Measurements from ENCODE around the gene ANGPT4.

Gene ANGPT4

DNA sequence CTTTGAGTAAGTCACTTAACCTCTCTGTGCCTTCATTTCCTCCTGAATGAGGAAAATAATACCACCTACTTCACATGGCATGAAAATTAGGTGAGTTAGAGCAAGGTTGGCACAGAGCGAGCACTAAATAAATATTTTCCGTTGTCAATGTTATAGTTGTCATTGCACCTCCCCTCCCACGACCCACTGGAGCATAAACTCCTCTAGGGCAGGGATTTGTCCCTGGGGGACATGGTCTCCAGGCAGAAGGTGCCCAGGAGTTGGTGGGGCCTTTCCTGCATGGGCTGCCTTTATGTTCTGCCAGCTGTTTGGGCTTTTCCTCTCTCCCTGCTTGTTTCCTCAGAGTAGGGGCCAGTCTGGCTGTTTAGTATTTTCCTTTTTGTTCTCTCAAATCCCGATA is 1.3 kb upstream of the ANGPT4 start:
- TF ChIP-seq, protein P1, sequence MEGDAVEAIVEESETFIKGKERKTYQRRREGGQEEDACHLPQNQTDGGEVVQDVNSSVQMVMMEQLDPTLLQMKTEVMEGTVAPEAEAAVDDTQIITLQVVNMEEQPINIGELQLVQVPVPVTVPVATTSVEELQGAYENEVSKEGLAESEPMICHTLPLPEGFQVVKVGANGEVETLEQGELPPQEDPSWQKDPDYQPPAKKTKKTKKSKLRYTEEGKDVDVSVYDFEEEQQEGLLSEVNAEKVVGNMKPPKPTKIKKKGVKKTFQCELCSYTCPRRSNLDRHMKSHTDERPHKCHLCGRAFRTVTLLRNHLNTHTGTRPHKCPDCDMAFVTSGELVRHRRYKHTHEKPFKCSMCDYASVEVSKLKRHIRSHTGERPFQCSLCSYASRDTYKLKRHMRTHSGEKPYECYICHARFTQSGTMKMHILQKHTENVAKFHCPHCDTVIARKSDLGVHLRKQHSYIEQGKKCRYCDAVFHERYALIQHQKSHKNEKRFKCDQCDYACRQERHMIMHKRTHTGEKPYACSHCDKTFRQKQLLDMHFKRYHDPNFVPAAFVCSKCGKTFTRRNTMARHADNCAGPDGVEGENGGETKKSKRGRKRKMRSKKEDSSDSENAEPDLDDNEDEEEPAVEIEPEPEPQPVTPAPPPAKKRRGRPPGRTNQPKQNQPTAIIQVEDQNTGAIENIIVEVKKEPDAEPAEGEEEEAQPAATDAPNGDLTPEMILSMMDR (IDR thresholded peaks at IDR 0.05; ENCODE audit: insufficient read depth, low read depth, low read length, missing control alignments), result no peak
- H3K4me3 ChIP-seq (ENCODE audit: low read length), result no peak overlapping the region
- DNase-seq (ENCODE audit: low read depth), result no peak

DNA sequence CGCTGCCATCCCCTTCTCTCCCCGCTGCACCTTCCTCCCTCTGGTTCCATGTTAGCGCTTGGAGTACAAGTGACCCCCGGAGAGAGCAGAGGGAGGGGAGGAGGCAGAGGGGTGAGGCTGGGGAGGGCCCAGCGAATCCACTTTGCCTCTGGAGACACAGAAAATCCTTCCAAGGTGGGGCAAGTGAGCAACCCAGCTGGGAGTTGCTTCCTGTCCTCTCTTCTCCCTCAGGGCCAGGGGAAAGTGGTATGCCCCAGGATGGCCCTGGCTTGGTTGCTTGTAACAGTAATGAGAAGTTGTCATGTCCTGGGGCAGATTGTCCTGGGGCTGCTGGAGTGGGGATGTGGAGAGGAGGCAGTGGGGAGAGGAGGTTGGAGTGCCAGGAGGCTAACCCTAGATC is 691 bp upstream of the ANGPT4 start:
- TF ChIP-seq, protein P1 (IDR thresholded peaks at IDR 0.05; ENCODE audit: insufficient read depth, low read depth, low read length, missing control alignments), result no peak
- no peak overlapping the region for H3K4me3 ChIP-seq (ENCODE audit: low read length)
- DNase-seq (ENCODE audit: low read depth), result no peak

DNA sequence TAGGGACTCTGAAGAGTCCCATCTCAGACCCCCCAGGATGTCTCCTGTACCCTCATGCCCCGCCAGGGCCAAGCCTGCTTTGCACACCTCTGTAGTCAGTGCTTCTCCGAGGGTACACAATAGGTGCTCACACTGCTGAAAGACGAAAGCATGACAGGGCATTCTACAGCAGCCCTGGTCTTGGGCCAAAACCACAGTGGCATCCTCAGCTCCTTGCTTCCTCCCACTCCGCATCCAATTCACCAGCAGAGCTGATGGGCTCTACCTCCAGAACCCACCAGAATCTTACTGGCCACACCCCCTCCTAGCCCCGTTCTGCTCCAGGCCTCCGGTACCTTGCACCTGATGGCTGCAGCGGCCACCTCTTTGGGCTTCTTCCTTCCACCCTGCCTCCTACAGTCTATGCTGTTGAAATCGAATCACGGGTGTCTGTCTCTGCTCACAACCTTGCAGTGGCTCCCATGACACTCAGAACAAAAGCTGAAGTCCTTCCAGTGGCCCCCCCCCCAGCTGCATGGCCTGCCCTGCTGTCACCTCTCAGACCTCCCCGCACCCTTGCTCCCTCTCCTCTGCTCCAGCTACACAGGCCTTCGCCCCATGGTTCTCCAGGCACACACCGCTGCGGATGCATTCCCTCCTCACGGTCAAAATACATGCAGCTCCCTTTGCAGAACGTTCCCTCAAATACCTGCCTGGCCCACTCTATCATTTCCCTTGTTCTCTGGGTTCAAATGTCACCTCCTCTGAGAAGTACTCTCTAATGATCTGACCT is 1.2 kb downstream of the ANGPT4 start:
- no peak for DNase-seq (ENCODE audit: low read depth)
- no peak overlapping the region for H3K4me3 ChIP-seq (ENCODE audit: low read length)
- TF ChIP-seq, protein P1 (IDR thresholded peaks at IDR 0.05; ENCODE audit: insufficient read depth, low read depth, low read length, missing control alignments), result no peak

DNA sequence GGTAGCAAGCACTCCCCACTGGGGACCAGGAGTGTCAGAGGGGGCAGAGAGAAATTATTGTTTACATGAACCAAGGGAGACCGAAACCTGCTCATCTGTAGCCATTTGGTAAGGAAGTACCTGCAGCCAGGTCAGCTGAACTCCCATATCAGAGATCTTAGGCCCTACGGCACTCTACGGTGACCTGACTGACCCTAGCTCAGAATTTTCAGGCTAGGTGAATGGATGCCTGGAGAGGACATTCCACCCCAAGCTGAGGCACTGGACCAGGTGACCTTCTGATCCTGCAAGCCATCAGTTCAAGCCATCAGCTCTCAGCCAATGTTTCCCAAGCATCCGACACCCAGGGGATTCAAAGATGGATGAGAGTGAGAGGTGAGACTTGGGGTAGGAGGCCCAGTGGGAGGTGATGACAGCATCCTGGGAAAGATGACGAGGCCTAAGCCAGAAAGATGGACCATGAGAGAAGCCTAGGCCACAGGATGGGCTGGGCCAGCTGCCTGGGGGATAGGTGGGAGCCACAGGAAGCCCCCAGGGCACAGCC is 2.8 kb downstream of the ANGPT4 start:
- no peak overlapping the region for H3K4me3 ChIP-seq (ENCODE audit: low read length)
- TF ChIP-seq, protein P1 (IDR thresholded peaks at IDR 0.05; ENCODE audit: insufficient read depth, low read depth, low read length, missing control alignments), result no peak
- DNase-seq (ENCODE audit: low read depth), result no peak

DNA sequence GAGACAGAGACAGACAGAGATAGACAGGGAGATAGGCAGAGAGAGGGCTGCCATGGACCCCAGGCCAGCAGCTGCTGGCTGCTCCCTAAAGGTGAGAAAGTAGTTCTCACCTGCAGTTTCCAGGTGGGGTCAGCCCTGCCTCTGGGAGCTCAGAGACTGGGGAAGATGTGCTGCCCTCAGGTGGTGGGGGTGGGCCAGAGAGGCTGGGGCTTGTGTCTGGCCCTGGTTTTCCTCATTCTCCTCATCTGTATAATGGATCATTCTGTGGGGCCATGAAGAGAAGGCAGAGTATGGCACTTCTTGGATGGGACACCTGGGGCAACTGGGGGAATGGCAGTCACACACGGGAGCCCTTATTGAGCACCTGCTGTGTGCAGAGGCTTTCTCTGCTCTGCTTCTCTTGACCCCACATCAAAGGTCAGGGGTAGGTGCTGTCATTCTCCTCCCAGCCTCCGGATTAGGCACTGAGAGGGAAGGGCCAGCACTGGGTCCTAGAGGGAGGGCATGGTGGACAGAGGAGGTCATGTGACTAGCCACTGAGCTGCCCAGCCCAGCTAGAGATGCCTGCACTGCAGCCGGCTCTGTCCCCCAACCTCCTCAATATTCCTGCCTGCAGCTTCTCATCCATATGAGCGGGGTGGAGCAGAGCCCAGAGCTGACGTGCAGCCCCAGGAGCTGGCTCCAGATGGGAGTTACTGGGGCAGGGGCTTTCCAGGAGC is 4.1 kb downstream of the ANGPT4 start:
- H3K4me3 ChIP-seq (ENCODE audit: low read length), result no peak overlapping the region
- no peak for DNase-seq (ENCODE audit: low read depth)

DNA sequence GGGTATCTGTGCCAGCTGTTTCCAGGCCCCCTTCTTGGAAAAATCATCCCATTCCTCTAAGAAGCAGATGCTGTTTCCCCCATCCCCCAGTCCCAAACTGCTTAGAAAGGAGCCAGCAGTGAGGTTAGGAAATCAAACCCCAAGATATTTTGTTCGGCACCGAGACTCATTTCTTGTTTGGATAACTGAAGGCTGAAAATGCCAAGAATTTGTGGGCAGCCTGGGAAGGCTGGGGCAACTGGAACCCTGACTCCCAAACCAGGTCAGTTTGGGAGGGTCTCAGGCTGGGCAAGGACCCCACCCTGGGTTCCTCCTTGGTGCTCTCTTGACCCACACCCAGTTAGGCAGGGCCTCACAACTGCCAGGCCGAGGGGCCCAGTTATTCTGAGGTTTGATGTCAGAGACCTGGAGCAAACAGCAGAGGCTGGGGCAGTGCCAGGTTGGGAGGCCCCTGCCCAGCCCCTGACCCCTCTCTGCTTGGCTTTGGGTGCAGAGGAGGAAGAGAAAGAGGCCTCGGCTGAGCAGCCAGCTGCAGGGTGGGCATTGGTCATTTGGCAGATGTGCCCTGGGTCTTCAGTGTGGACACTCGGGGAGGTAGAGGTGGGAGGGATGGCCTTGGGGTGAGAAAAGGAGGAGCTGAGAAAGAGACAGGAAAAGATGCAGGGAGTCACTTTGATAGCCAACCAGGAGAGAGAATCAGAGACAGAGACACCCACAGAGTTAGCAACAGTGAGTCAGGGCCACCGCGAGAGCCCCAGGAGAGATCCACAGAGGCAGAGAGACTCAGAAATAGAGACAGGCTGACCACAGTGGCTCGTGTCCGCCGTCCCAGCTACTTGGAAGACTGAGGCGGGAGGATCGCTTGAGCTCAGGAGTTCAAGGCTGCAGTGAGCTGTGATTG is 5.0 kb downstream of the ANGPT4 start:
- H3K4me3 ChIP-seq (ENCODE audit: low read length), result no peak overlapping the region
- TF ChIP-seq, protein P1 (IDR thresholded peaks at IDR 0.05; ENCODE audit: insufficient read depth, low read depth, low read length, missing control alignments), result no peak
- no peak for DNase-seq (ENCODE audit: low read depth)

More for the DNA sequence above, 4.1 kb downstream of the ANGPT4 start:
- TF ChIP-seq, protein P1 (IDR thresholded peaks at IDR 0.05; ENCODE audit: insufficient read depth, low read depth, low read length, missing control alignments), result no peak

Data from epithelial cell of esophagus (primary cell).